B cell (primary cell): ENCODE results near the gene RBM20. TPM values are rescaled to one million over a fixed set of nuclear protein-coding genes. Genes with fewer than 3 reads are reported as not detected.

Experiments
- ATAC-seq: fragments of 200-7000 bp; cut with Tn5 transposase; one replicate; pipeline ENCODE4 v1.10.0; 2021; ENCODE audit warnings: low read depth, mild to moderate bottlenecking, moderate number of reproducible peaks, moderate library complexity
- CTCF ChIA-PET: fragments of 350-600 bp; sonication (Branson Sonifier 250); formaldehyde crosslinking; loops from one replicate; lab custom pipeline; 2021; ENCODE audit warnings: antibody characterized with exemption, inconsistent platforms; lab: Charles Lee
- POLR2A ChIA-PET: fragments of 350-600 bp; sonication (Branson Sonifier 250); formaldehyde crosslinking; loops from one replicate; lab custom pipeline; 2021; ENCODE audit warnings: antibody characterized with exemption; lab: Charles Lee
- DNase-seq: peaks from one replicate; pipeline ENCODE4 v3.0.0; 2013
- H2AFZ ChIP-seq: 2 replicates; pipeline ENCODE4 v1.6.1; 2012; ENCODE audit warnings: mild to moderate bottlenecking, low read depth, low read length; ENCODE audit not compliant: insufficient read depth, poor library complexity, severe bottlenecking
- H3K27ac ChIP-seq, 2 donors: 1 replicate in 1 of 2; 2 replicates in 1 of 2; pipeline ENCODE4 v1.5.1; 2012 to 2013; ENCODE audit warnings: low read length in 2 of 2, mild to moderate bottlenecking in 2 of 2, moderate library complexity in 1 of 2
- H3K27me3 ChIP-seq, 4 experiments: fragments of 200-600 bp in 1 of 4; sonication (generic) in 1 of 4; replicated peaks in 1 of 4; 1 replicate in 2 of 4; 2 replicates in 2 of 4; pipeline versions ENCODE4 v1.6.1 to v1.7.0; 2013 to 2016; ENCODE audit warnings: low read length in 3 of 4, mild to moderate bottlenecking in 2 of 4, mixed read lengths in 1 of 4, moderate library complexity in 1 of 4; ENCODE audit not compliant: insufficient read depth in 4 of 4, control insufficient read depth in 3 of 4; ENCODE audit errors: control extremely low read depth in 1 of 4
- H3K36me3 ChIP-seq, 2 experiments: replicated peaks in 1 of 2; 1 replicate in 1 of 2; 2 replicates in 1 of 2; pipeline versions ENCODE4 v1.6.1 to v1.7.1; 2013; ENCODE audit warnings: low read length in 1 of 2; ENCODE audit not compliant: insufficient read depth in 2 of 2, control insufficient read depth in 1 of 2; ENCODE audit errors: control extremely low read depth in 1 of 2, extremely low read depth in 1 of 2
- H3K4me1 ChIP-seq, 2 donors: fragments of 200-600 bp in 1 of 2; sonication (generic) in 1 of 2; 1 replicate in 1 of 2; 2 replicates in 1 of 2; pipeline versions ENCODE4 v1.5.1 to v1.6.1; 2013 to 2017; ENCODE audit warnings: low read length in 2 of 2; ENCODE audit not compliant: control insufficient read depth in 2 of 2, insufficient read depth in 2 of 2
- H3K4me2 ChIP-seq: replicated peaks from 2 replicates; pipeline ENCODE3; 2012; ENCODE audit warnings: mild to moderate bottlenecking, low read depth, low read length; ENCODE audit not compliant: poor library complexity, severe bottlenecking
- H3K4me3 ChIP-seq, 5 experiments: fragments of 200-600 bp in 1 of 5; sonication (generic) in 1 of 5; 1 replicate in 3 of 5; 2 replicates in 2 of 5; pipeline versions ENCODE4 v1.5.1 to v1.7.0; 2011 to 2016; ENCODE audit warnings: low read length in 4 of 5, mild to moderate bottlenecking in 4 of 5, low read depth in 2 of 5, control low read depth in 1 of 5, moderate library complexity in 1 of 5; ENCODE audit not compliant: insufficient read depth in 1 of 5; ENCODE audit errors: control extremely low read depth in 1 of 5, extremely low read depth in 1 of 5
- H3K79me2 ChIP-seq: fragments of 200-600 bp; sonication (generic); one replicate; pipeline ENCODE4 v1.6.0; 2016; ENCODE audit warnings: low read length; ENCODE audit not compliant: control insufficient read depth, insufficient read depth
- H3K9ac ChIP-seq: fragments of 200-600 bp; sonication (generic); 2 replicates; pipeline ENCODE4 v1.6.1; 2017; ENCODE audit warnings: mild to moderate bottlenecking, low read length, moderate library complexity
- H3K9me3 ChIP-seq, 3 donors: one replicate each; pipeline versions ENCODE4 v1.6.1 to v1.7.1; 2013; ENCODE audit warnings: low read length in 2 of 3; ENCODE audit not compliant: control insufficient read depth in 2 of 3, insufficient read depth in 1 of 3; ENCODE audit errors: control extremely low read depth in 1 of 3
- H4K20me1 ChIP-seq: 2 replicates; pipeline ENCODE4 v1.6.0; 2012; ENCODE audit warnings: mild to moderate bottlenecking, low read length; ENCODE audit not compliant: insufficient read depth, control insufficient read depth, poor library complexity, severe bottlenecking
- H3K27ac Mint-ChIP-seq: one replicate; pipeline ENCODE4 v1.8.0; 2021; ENCODE audit warnings: mixed read lengths
- H3K27me3 Mint-ChIP-seq: one replicate; pipeline ENCODE4 v1.8.0; 2021; ENCODE audit warnings: mixed read lengths
- H3K4me1 Mint-ChIP-seq: one replicate; pipeline ENCODE4 v1.8.0; 2021; ENCODE audit warnings: mixed read lengths
- H3K4me3 Mint-ChIP-seq: one replicate; pipeline ENCODE4 v1.8.0; 2021; ENCODE audit warnings: mixed read lengths
- H3K9me3 Mint-ChIP-seq: one replicate; pipeline ENCODE4 v1.8.0; 2022; ENCODE audit warnings: mixed read lengths; ENCODE audit not compliant: insufficient read depth
- EZH2 ChIP-seq: IDR thresholded peaks from 2 replicates; pipeline ENCODE4 v1.6.1; 2012; ENCODE audit warnings: borderline replicate concordance, low read depth, mild to moderate bottlenecking, moderate library complexity, low read length; ENCODE audit not compliant: insufficient read depth, poor library complexity, severe bottlenecking
- WGBS: methylation state at CpG from one replicate; pipeline ENCODE4 v1.1.5; 2013; ENCODE audit warnings: missing lambda C conversion rate; ENCODE audit not compliant: insufficient coverage; 5-methylcytosine and 5-hydroxymethylcytosine counted together
- intact Hi-C: fragments of 100-400 bp; cut with micrococcal nuclease; formaldehyde crosslinking; loops from one replicate; pipeline ENCODE4 v1.10.0; 2022
- polyA plus RNA-seq: library from polyadenylated mRNA; depleted of rRNA; stranded (reverse); fragments of >200 nt; gene quantifications from 2 replicates; pipeline ENCODE4 v1.2.3, GENCODE V29; 2012
- total RNA-seq, 2 donors: library from RNA; stranded (reverse); fragments of 120-200 nt in 1 of 2; gene quantifications; 1 replicate in 1 of 2; 2 replicates in 1 of 2; pipeline versions ENCODE4 v1.2.3 to v1.2.4, GENCODE V29; 2013 to 2022
- TF ChIP-seq, protein P1 (sequence below): fragments of 200-600 bp; IDR thresholded peaks from one replicate; pipeline ENCODE4 v1.8.0; 2022; ENCODE audit warnings: antibody characterized with exemption, mild to moderate bottlenecking

RBM20 gene
- total and polyA plus RNA-seq, 2 donors (not counting 1 experiment from before 2014, with no cell fraction given): not detected

DNA sequence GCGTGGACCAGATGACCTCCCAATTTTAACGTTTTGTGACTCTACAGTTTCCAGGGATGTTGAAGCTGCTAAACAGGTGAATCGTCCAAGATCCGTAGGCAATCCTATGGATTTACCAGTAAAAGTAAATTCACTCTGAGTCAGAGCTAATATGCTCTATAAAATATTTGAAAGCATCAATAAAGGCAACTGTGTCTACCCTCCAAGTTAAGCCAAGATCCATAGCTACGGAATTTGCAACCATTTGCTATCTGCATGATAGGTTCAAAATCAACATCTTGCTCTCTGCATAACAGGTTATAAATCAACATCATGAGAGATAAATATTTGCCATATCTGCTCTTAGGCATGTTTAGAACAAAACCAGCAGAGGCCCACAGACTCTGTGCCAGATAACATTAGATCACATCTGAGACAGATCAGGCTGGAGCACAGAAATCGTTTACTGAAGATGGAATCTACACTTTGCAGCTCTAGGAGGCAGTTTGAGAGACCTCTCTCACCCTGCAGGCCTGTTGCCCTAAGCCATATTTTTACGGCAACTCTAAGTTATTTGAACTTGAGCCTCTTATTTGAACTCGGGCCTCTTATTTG, 146.9 kb downstream of the RBM20 start:
- no peaks in the 10 kb centered on the region for H3K4me1 ChIP-seq
- TF ChIP-seq EZH2: no peak
- TF ChIP-seq, protein P1, sequence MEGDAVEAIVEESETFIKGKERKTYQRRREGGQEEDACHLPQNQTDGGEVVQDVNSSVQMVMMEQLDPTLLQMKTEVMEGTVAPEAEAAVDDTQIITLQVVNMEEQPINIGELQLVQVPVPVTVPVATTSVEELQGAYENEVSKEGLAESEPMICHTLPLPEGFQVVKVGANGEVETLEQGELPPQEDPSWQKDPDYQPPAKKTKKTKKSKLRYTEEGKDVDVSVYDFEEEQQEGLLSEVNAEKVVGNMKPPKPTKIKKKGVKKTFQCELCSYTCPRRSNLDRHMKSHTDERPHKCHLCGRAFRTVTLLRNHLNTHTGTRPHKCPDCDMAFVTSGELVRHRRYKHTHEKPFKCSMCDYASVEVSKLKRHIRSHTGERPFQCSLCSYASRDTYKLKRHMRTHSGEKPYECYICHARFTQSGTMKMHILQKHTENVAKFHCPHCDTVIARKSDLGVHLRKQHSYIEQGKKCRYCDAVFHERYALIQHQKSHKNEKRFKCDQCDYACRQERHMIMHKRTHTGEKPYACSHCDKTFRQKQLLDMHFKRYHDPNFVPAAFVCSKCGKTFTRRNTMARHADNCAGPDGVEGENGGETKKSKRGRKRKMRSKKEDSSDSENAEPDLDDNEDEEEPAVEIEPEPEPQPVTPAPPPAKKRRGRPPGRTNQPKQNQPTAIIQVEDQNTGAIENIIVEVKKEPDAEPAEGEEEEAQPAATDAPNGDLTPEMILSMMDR: no peak
- no peak overlapping the region for H3K27ac Mint-ChIP-seq
- H3K4me3 Mint-ChIP-seq: no peak overlapping the region
- H3K27me3 Mint-ChIP-seq: peaks cover 3% of the 10 kb centered on the region
- H3K4me2 ChIP-seq: no peak overlapping the region
- H3K9ac ChIP-seq: no peak overlapping the region
- no peaks in the 10 kb centered on the region for H3K27me3 ChIP-seq
- H3K9me3 Mint-ChIP-seq: no peaks in the 10 kb centered on the region
- no peaks in the 10 kb centered on the region for H3K79me2 ChIP-seq
- no peaks in the 10 kb centered on the region for H3K36me3 ChIP-seq
- H2AFZ ChIP-seq: no peak overlapping the region
- H3K4me3 ChIP-seq: no peak overlapping the region
- 100% methylated on average over 6 of the region's 8 CpGs for WGBS
- DNase-seq: no peak
- ChIA-PET CTCF (interaction anchor here (0.8 to 1.5 kb wide), 5 partner anchors 8 to 103 kb away, joined by 3 to 5 read pairs (median 3); no protein-coding TSS in a partner anchor), POLR2A (interaction anchor here (0.6 kb wide), 1 partner anchor 11 kb away, joined by 4 read pairs; no protein-coding TSS in a partner anchor)
- H4K20me1 ChIP-seq: no peaks in the 10 kb centered on the region
- intact Hi-C loops: no loop called here
- no peaks in the 10 kb centered on the region for H3K9me3 ChIP-seq
- ATAC-seq: no peak
- H3K27ac ChIP-seq: no peak overlapping the region
- H3K4me1 Mint-ChIP-seq: no peaks in the 10 kb centered on the region

DNA sequence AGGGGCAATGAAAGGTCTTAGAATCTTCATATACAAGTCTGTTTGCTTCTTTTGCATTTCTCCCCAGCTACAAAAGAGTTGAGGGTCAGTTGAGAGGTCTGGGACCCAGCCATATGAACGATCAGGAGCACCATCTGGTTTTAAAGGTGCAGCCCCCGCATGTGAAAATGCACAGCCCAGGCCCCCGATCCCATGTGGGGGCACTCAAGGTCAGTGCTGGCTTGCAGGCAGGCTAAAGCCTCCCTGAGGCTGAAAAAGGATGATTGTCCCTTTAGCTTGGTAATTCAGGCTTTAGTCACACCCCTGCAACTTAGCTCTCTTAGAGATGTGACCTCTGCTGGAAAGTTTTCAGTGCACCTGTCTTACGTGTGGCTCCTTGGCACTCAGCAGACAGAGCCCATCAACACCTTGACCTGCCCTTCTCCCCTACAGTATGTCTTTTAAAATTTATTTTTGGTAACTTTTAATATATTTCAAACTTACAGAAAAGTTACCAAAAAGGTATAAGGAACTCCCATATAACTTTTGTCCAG, 147.5 kb downstream of the RBM20 start:
- H3K9me3 Mint-ChIP-seq: no peaks in the 10 kb centered on the region

More for the DNA sequence above, 147.5 kb downstream of the RBM20 start:
- Mint-ChIP-seq H3K4me1 (no peaks in the 10 kb centered on the region), H3K27me3 (peaks cover 3% of the 10 kb centered on the region), H3K4me3 (no peak overlapping the region), H3K27ac (no peak overlapping the region)
- H3K9me3 ChIP-seq: no peaks in the 10 kb centered on the region
- H3K9ac ChIP-seq: no peak overlapping the region
- no peaks in the 10 kb centered on the region for H3K79me2 ChIP-seq
- CTCF ChIA-PET: interaction anchor here (0.8 to 1.2 kb wide), 3 partner anchors 9 to 102 kb away, joined by 3 read pairs; no protein-coding TSS in a partner anchor
- intact Hi-C loops: no loop called here
- WGBS: 94% methylated on average over 3 of the region's 4 CpGs
- ATAC-seq (no peak), DNase-seq (no peak)
- POLR2A ChIA-PET: interaction anchor here (0.6 kb wide), 1 partner anchor 11 kb away, joined by 4 read pairs; no protein-coding TSS in a partner anchor
- H3K27ac ChIP-seq: no peak overlapping the region
- no peaks in the 10 kb centered on the region for H3K4me1 ChIP-seq
- H3K4me3 ChIP-seq: no peak overlapping the region
- no peak overlapping the region for H3K4me2 ChIP-seq
- H4K20me1 ChIP-seq: no peaks in the 10 kb centered on the region
- TF ChIP-seq, protein P1: no peak
- no peak for TF ChIP-seq EZH2
- no peaks in the 10 kb centered on the region for H3K27me3 ChIP-seq
- no peak overlapping the region for H2AFZ ChIP-seq
- H3K36me3 ChIP-seq: no peaks in the 10 kb centered on the region
